GM19467 (cell line): Measurements from ENCODE around the gene DDX10.

ENCODE experiments used
- ATAC-seq: cut with Tn5 transposase; IDR thresholded peaks from one replicate; pipeline ENCODE4 v1.9.1; 2021; ENCODE audit warnings: mild to moderate bottlenecking, moderate library complexity; ENCODE audit not compliant: unreplicated experiment

DDX10 gene

DNA sequence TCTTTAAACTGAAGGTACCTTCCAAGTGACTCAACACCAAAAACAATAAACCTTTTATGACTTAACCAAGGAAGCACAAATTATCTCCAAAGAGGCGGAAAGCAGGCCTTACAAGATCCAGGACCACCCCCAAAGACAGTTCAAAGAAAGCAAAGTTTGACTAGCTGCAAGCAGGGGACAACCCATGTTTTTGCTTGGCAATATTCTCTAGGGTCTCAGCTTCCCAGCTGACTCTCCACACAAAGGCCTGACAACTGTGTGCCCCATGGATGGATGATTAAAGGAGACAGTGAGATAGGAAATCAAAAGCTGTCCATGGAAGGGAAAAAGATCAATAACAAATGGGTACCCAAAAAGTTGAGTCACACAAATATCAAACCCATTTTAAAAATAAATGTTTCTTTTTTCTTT lies 232.2 kb downstream of the DDX10 start:
- no peak for ATAC-seq

DNA sequence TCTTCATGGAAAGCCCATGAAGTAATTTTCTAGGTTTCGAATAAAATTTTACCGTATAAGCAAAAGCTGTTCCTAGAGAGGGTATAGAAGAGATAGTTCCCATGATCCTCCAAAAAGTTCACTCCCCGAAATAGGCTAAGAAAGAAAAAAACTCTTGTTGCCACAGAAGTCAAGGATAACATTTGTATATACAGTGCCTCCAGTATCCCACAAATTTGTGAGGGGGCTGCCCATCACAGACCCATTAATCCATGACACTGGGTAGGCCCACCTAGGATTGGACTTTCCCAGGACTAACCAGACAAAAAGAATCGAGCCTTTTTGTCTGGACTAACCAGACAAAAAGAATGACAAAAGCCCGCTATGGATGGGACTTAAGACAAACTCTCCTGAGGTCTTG lies 233.0 kb downstream of the DDX10 start:
- no peak for ATAC-seq

DNA sequence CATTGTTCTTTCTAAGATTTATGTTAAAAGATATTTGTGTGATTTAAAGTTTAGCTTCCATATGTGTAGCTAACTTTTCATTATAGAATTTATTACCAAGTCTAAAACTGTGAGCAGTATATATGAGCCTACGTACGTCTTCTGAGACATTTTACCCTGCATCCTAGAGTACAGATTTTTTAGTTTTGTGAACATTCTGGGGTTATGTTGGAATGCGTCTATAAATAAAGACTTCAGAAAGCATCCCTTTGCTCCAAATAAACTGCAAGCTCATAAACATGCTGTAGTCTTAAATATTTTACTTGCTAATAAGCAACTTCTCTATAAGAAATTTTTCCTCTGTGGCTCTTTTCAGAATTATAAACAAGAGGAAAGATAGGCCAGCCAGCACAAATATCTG lies 236.5 kb downstream of the DDX10 start:
- no peak for ATAC-seq

DNA sequence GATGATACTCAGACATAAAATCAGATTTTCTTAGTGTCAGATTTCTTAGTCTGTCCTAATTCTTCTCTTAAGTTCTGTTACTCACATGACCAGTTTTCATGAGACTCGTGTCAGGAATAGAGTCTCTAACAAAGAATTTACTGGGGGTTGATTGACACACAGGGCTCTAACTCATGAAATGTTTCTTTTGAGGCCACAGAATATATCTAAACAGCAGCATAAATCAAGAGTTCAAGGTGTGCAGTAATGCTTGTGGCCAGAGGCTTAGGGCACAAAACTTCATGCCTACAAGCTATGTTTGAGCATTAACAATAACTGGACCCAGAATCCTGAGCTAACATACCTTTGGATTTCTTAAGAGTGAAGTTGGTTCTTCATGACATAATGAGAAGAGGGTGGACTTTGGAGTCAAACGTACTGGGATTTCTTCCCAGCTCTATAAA lies 237.2 kb downstream of the DDX10 start:
- ATAC-seq: no peak

DNA sequence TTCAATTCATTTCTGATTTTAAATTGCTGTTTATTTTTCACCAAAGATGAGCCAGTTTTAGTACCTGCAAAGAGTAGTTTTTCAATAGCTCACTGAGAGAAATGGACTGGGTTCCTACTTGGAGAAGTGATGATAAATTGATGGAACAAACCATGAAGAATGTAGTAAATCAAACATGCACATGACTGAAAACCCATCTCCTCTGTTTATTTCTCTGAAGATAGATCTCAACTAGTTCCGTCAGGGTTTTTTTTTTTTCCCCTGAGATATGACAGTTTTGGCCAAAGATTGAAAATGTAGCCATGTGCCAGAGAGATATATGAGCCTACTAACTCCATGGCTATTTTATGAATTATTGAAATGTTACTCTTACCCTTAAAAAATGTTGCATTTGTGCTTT lies 239.6 kb downstream of the DDX10 start:
- ATAC-seq: no peak

DNA sequence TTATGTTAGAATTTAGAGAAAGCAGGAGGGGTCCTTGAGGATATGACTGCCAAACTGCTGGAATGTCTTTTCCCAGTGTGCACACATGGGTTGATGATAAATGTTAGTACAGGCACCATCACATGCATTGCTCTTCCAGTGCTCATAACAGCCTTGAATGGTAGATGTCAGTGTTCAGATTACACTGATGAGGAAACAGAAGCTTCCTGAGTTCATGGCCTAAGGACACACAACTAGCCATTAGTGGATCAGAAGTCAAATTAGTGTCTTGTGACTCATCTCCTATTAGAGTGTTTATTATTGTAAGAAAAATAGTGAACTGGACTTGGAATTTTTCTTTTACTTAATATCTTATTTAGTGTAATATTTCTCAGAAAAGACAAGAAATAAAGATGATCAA lies 241.5 kb downstream of the DDX10 start:
- ATAC-seq: no peak

DNA sequence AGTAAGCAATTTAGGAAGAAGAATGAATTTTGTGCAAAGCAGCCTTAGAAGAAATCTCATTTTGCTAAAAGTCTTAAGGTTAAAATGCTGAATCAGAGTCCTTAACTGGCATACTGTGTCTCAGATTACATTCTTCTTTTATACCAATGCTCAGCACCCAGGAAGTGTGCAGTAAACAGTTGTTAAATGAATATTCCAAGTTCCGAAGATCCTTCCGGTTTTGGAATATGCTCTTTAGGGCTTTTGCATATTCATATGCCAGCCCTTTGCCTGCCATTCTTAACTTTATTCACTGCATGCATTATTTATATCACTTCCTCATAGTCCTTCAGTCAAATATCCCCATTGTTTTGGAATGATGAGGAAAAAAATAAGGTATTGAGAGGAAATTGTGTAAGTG lies 242.0 kb downstream of the DDX10 start:
- ATAC-seq: no peak

DNA sequence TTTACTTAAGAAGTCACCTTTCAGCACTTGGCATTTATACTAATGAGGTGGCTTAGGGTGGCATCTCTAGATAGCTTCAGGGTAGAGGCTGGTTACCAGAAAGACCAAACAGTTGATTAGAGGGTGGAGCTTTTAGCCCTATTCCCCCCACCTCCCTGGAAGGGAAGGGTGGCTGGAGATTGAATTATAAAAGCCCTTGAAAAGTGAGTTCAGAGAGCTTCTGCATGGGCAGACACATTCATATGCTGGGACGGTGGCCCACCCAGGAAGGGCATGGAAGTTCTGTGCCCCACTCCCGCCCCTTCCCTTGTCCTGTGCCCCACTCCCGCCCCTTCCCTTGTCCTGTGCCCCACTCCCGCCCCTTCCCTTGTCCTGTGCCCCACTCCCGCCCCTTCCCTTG lies 244.2 kb downstream of the DDX10 start:
- no peak for ATAC-seq

DNA sequence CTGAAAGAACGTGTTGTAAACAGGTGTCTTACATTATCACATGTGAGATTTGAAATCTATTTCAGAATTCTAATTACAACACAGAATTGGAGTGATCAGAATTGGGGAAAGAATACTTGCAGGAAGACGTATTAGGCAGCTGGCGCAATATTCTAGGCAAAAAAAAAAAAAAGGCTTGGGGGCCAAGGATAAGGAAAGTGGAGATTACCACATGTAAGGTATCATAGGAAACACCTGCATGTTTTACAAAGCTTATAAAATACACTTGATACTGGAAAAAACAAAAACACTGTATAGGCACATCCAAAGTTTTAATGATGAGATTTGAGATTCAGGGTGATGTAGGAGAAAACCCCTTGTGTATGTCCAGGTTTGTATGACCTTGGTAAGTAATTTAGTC lies 245.1 kb downstream of the DDX10 start:
- no peak for ATAC-seq

DNA sequence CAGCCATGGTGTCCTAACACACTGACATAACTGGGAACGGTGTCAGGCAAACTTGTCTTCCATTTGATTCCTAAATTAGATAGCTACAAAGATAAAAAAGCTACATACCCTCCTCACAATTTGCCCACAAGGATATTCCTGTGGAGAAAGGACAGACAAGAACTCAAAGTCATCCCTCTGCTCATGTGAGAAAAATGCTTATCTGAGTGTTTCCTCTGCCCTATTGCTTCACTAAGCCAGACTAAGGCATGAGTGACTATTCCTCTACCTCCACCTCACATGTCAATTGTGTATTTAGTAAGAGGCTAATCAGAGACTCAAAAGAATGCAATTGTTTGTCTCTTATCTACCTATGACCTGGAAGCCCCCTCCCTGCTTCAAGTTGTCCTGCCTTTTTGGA lies 247.7 kb downstream of the DDX10 start:
- no peak for ATAC-seq

DNA sequence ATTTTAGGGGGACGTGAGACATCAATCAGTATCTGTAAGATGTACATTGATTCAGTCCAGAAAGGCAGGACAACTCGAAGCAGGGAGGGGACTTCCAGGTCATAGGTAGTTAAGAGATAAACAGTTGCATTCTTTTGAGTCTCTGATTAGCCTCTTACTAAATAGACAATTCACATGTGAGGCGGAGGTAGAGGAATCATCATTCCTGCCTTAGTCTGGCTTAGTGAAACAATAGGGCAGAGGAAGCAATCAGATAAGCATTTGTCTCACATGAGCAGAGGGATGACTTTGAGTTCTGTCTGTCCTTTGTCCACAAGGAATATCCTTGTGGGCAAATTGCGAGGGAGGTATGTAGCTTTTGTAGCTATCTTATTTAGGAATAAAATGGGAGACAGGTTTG lies 248.3 kb downstream of the DDX10 start:
- no peak for ATAC-seq

DNA sequence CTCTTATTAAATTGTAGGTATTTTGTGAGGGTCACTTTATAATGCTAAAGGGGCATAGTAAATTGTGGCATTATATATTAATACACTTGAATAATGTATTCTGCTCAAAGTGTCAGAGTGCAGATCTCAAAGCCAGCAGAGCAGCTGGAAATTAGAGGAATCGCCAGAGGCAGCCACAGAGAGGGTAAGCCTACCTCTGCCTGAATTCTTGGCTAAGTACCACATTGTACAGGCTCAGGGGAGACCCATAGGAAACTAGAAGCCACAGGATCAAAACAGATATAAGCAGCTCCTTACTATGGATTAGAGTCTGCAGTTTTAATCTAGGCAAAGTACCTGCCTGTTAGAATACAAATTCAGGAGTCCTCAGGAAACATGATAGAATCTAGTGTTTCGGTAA lies 249.3 kb downstream of the DDX10 start:
- ATAC-seq: no peak

DNA sequence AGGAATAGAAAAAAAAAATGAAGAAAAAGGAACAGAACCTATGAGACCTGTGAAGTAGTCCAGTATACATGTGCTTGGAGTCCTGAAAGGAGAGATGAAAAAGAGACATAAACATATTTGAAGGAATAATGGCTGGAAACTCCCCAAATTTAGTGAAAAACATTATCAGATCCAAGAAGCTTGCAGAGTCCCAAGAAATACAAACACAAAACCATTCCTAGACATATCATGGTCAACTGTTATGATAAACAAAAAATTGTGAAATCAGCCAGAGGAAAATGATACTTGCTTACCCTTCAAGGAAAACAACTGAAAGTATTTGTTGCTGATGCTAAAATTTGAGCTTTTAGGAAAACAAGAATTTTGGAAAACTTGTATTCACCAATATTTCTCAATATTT lies 250.1 kb downstream of the DDX10 start:
- ATAC-seq: no peak

DNA sequence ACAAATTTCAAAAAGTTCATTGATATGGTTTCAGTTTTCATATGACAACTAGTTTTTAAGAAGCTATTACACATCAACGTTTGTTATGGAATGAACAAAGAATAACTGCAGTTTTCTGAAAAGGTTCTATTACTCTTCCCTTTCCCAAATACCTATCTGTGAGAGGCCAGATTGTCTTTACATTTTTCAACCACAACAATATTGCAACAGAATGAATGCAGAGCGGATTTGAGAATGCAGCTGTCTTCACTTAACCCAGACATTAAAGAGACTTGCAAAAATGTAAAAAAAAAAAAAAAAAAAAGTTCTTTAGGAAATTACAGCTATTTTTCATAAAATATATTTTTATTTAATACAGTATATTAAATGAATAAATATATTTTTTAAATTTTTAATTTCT lies 250.8 kb downstream of the DDX10 start:
- ATAC-seq: no peak

DNA sequence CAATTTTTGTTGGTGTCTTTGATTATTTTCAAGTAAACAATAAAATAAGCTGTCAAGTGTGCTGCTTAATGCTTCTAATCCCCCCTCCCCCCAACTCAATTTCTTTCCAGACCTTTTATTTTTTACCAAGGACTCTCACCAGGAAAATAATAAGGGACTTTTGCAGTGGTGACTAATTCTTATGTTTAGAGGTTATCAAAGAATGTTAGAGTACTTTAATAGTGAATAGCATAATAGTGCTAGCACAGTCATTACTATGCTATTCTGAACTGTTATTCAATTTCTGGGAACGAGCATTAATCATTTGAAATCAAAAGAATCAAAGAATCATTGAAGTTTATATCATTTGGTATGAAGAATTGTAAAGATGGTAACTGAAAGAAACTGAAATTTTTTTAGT lies 251.4 kb downstream of the DDX10 start:
- no peak for ATAC-seq

DNA sequence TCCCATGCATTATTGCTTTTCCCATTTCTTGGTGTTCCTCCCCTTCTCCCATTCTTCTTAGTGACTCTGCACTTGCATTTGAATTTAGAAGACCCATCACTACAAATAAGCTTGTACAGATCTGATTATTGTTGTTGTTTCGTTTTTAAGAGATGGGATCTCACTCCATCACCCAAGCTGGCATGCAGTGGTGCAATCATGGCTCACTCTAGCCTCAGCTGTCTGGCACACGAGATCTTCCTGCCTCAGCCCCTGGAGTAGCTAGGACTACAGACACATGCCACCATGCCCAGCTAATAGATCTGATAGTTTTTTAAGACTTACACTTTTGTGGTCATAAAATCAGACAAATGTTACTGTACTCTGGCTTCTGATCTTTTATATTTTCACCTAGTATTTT lies 252.1 kb downstream of the DDX10 start:
- no peak for ATAC-seq

DNA sequence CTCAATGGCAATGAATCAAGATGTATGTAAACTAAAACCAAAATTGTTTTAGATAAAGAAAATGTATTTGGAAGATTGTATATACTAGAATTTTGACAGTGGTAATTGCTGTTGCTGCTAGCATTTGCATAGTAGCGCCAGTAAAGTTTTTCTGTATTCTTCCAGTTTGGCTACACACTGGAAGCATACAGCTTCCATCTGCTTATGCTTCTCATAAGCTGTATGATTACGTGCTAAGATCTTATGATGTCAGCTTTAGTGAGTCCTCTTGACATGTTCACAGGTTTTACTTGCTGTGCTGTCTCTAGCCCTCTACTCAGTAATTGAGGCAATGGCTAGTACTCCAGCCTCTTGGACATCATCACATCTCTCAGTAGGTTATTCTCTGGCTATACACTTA lies 256.3 kb downstream of the DDX10 start:
- no peak for ATAC-seq

DNA sequence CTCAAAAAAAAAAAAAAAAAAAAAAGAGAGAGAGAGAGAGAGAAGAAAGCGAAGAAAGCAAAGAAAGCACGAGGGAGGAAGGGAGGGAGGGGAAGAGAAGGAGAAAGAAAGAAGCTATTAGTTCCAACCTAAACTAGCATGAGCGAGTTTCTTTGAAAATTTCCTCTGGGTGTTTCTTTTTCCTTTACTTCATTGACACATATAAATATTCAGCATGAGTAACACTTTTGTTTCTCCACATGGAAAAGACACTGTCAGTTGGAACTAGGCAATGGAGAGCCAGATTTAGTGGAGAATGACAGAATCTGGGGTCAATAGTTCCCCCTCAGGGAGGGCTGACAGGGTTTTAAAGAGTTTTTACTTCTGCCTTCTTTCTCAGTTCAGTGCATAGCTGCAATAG lies 257.4 kb downstream of the DDX10 start:
- no peak for ATAC-seq

DNA sequence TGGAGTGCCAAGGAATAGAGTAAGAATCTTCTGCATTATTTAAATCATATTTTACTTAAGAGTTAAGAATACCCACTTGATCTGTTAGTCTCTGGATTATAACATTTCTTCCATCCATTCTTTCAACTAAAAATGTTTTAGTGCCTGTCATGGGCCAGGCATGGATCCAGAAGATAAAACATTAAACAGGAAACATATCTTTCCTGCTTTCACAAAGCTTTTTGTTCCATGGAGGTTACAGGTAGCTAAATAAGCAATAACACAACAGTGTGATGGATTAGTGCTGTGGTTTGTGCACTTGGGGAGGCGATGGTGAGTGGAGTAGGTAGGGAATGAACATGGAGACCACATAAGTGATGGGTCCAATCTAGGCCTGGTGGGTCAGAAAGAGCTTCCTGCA lies 258.5 kb downstream of the DDX10 start:
- ATAC-seq: no peak

DNA sequence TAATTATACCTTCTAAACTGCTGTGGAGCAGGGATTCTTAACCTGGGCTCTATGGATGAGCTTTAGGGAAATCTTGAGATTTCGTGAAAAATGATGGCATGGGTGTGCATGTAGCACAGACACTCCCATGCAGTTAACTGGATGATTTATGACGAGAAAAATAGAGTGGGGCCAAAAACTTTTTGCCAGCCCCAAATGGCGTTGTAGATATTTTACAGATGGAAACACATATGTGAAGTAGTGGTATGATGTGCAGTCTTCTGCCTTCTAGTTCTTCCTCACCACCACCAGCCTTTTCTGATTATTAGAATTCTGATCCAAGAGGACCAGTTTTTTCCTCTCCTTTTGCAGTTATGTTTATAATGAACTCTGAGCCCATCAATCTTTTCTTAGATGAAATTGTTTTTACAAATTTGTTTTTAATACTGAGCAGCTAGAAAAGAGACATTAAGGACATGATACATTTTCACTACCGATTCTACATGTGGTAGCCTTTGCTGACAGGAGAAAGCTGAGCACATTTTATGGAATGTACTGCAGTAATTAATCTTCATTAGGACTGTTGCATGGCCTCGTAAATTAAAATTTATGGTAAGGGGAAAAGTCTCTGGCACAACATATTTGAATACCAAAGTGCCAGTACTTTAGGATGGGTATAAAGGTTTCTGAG lies 261.4 kb downstream of the DDX10 start:
- ATAC-seq: no peak

DNA sequence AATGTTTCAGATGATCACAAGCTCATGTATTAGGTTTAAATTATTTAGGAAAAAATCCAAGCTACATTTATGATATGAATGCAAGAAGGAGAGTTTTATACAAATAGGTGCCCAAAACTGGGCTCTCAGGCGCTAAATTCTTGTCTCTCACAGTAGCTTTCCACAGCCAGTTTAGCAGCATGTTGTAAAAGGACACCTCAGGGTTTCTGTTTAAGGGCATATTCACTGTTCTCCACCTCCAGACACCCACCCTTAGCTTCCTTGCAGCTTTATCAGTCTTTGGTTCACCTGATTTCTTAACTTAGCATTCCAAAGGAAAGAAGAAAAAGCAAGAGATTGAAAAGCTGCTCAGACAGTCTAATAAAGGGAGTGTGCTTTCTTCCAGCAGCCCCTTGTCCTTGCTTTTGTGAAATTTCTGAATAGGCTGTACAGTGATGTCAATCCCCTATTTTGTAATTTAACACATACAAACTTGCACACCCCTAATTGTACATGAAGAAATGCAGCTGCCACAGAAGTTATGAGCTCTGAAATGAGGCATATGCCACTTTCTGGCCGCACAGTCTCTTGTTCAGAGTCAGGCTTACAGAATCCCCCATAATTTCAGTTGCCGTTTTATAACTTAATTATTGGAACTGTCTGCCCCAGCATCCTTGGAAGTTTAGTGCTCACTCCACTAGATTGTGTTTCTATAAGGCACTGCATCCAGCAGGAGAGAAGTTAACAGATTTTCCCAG lies 262.1 kb downstream of the DDX10 start:
- no peak for ATAC-seq

DNA sequence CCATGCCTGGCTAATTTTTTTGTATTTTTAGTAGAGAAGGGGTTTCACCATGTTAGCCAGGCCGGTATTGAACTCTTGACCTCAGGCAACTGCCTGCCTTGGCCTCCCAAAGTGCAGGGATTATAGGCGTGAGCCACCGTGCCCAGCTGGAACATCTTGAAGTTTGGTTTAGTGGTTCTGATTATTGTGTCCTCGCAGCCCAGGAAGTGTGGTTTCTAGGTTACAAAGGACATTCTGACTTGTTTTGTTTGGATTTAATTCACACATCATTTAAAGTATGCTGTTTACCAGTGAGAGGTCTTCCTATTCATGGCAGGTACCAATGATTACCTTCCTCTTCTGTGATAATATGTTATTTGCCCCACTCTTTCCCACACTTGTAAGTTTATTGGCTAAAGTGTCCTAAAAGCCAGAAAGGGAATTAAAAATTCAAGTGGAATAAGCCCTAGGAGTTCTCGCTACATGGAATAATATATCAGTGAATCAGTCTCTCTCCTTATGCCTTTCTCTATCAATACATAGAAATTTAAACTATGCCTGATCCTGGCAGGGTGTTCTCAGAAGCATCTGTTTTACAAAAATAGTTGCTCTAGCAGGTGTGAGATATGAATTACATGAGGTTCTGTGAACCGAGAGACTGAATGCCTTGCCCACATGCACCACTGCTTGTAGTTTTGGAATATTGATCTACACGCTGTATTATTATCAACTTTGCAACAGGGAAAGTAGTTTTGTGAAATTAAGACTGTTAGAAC lies 263.1 kb downstream of the DDX10 start:
- ATAC-seq: no peak
